IPS DF 4.7 (cell line): Measurements from ENCODE around the gene CACNA2D3.
A peak's percentile ranks its signal among the peaks of the same experiment; 100 is the strongest.
"Not testable (repeated sequence)": the region's sequence is repeated elsewhere in the genome, so short reads cannot be mapped to it uniquely, and the experiment has no call there.

ENCODE experiments used
- DNase-seq: peaks from one replicate; pipeline ENCODE4 v3.0.0-alpha.2; 2013; ENCODE audit warnings: low spot score; ENCODE audit errors: extremely low read depth

The CACNA2D3 gene

DNA sequence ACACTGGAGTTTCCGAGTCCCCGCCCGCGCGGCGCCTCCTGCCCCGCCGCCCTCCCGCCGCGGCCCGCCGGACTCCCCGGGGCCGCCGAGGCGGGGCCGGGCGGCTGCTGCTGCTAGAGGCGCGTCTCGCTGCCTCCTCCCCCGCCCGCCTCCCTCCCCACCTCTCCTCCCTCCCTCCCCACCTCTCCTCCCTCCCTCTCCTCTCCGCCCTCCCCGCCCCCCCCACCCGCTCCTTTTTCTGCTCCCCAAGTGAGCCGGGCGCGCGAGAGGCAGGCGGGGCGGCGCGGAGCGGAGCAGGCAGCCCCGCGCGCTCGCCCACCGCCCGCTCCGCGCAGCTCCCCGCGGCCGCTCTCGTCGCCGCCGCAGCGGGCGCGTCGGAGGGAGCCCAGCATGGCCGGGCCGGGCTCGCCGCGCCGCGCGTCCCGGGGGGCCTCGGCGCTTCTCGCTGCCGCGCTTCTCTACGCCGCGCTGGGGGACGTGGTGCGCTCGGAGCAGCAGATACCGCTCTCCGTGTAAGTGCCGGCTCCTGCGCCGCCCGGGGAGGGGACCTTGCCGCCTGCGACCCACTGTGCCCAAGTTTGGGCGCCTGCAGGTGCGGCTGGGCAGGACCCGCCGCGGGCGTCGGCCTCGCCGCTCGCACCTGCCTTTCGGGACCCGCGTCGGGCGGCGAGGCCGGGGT, at the start of gene CACNA2D3:
TSS of gene CACNA2D3 (plus strand) at position 229 of the 679 bp plus-strand sequence.
- DNase-seq: no peak

DNA sequence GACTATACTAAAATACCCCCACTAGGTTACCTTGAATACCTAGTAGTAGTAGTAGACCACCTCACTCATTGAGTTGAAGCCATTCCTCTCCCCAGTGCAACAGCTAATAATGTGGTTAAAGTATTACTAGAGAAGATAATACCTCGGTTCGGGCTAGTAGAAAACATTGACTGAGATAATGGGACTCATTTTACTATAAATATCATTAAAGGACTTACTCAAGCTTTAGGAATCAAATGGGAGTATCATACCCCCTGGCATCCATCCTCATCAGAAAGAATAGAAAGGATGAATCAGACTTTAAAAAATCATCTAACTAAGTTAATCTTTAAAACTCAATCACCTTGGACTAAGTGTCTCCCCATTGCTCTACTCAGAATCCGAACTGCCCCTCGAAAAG, 49.0 kb upstream of the CACNA2D3 start:
- DNase-seq: no peak

- peak; percentile 49 for DNase-seq
These were observed 43.0 kb upstream of the CACNA2D3 start for GRCh38 chr3:54079314-54079713.

DNA sequence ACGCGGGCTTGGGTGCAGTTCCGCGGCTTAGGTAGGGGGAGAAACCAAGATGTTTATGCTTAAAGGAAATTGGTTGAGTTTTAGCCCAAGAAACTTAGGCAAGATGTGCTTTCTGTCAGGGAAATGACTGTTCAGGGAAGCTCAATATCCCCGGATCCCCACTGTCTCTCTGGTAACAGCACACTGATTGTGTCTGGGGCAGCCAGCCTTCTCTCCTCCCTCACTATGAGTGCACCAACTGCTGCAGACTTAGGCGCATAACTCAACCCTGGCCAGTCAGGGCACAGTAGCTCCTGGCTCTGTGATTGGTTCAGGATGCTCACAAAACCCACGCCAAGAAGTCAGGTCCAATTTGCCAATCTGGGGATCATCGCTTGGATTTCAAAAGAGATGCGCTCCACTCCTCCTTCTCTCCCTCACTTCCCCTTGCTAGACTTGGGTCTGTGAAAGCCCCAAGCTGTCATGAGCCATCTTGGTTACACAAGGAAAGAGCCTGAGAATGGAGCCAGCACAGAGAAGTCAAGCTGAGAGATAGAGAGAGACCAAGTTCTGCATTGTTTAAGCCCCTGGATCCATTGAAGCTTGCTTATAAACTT, 42.5 kb upstream of the CACNA2D3 start:
- DNase-seq: no peak

DNA sequence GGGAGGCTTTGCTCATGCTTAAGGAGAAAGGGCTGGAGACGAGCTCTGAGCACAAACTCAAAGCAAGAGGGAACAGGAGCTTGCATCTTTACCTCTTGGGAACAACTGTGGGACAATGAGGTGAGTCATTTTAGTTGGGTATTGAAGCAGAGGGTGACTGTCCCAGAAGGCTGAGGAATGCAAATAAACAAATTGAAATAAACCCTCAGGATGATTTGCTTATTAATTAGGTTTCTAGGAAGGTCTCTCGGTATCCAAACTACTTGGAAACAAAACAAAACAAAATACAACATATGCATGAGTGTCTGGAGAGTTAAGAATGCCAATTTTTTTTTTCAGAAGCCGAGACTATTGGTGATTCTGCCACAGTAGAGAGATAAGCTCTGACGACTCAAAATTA, 38.4 kb upstream of the CACNA2D3 start:
- no peak for DNase-seq

DNA sequence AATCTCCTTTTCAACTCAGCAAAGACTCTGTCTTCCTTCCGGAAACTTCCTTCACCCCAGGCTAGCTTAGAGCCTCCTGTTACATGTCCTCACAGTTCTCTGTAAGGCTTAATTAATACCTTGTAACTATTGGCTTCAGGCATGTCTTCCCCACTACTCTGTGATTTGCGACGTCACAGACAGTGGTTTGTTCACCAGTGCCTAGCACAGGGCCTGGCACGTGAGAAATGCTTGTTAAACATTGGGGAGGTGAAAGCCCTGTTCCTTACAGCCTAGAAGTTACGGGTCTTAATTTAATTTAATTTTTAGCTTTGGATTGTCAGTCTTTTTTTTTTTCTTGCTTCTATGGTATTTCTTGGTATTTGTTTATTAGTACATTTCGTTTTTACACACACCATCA, 36.4 kb upstream of the CACNA2D3 start:
- DNase-seq: no peak

GRCh38 chr3:54086652-54087405, 35.5 kb upstream of the CACNA2D3 start:
- no peak for DNase-seq

DNA sequence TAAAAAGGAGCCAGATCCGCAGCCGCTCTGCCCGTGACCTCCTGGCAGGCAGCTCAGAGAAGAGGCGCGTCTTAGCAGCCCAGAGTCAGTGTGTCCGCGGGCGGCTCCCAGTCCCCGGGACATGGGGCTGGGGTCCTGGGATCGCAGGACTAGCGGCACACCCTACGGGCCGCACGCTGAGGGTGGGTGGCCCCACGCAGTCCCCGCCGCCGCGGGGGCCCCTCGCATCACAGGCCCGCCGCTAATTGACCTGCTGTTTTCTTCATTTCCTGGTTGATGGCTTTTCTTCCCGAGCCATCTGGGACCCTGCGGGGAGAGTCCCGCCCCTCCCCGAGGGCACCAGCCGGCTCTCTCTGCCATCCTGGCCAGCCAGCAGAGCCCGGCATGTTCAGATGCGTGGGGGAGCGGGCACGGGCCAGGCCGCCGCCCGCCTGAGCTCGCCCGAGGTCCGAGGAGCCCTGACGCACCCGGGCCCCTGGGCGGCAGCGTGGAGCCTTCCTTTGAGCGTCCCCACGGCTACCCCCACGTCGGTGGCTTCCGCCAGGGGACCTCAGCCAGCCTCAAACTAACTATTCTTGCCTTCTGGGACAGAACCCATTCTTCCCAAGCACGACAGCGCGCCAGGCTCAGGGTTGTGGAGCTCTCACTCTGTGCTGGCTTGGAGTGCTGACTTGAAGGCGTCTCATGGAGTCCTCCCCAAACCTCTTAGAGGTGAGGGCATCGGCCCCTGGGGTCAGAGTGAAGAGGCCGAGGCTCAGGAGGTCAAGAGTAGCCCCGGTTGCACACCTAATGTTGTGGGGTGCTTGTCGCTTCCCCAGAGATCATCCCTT, 34.6 kb upstream of the CACNA2D3 start:
- DNase-seq: no peak

DNA sequence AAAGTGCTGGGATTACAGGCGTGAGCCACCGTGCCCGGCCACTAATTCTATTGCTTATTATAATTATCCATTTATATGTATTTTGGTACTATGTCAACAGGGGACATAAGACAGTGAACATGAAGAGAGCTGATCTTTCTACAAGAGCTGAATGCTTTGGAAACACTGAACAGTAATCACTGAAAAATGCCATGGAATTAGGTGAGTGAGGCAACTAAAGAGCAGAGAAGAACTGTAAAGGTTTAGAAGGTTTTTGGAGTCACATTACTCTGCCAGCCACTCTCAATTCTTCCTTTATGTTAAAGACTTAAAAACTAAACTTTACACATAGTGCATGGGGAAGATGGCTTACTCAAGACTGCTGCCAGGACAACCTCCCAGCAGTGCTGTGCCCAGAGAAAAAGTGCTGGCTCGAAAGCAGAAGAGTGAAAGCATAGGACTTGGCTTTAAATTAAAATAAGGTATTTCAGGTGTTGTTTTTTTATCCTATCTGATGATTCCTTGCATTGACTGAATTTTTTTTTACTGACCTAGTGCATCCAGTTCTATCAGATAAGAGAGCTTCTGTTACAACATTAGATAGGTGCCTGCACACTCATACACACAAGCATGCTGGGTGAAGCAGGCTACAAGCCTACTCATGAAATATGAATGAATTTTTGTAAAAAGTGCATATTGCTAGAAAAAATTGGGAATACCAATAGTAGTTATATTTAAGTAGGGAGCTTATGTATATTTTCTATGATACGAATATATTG, 28.7 kb upstream of the CACNA2D3 start:
- DNase-seq: no peak

DNA sequence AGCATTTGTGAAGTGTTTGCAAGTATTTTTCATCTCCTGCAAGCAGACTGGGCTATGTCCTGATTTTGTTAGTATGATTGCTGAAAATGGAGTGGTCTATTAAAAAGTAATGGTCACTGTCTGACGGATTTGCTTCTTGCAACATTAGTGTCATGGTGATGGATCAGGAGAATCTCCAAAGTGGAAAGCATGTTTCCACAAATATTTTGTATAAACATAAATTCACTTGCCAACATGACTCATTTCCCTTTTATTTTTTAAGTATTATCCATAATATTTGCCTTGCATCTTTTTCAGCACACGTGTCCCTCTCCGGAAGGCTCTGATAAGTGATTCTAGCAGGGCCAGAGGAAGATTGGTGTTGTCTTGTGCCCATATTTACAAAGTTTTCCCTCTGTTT, 27.4 kb upstream of the CACNA2D3 start:
- no peak for DNase-seq

DNA sequence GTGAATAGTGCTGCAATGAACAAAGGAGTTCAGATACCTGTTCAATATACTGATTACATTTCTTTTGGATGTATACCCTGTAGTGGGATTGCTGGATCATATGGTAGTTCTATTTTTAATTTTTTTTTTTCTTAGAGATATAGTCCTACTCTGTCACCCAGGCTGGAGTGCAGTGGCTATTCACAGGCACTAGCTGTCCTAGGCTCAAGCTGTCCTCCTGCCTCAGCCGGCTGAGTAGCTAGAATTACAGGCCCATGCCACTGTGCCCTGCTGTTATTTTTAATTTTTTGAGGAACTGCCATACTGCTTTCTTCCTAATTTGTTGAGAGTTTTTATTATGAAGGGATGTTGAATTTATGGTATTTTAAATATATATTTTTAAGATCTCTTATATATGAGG, 23.0 kb upstream of the CACNA2D3 start:
- no peak for DNase-seq

- no peak for DNase-seq
These were observed 18.3 kb upstream of the CACNA2D3 start for GRCh38 chr3:54104084-54104483.

DNA sequence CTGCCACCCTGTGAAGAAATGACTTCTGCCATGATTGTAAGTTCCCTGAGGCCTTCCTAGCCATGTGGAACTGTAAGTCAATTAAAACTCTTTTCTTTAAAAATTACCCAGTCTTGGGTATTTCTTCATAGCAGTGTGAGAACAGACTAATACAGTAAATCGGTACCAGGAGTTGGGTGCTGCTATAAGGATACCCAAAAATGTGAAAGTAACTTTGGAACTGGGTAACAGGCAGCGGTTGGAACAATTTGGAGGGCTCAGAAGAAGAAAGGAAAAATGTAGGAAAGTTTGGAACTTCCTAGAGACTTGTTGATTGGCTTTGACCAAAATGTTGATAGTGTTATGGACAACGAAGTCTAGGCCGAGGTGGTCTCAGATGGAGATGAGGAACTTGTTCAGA, 6.2 kb upstream of the CACNA2D3 start:
- not testable (repeated sequence) for DNase-seq

DNA sequence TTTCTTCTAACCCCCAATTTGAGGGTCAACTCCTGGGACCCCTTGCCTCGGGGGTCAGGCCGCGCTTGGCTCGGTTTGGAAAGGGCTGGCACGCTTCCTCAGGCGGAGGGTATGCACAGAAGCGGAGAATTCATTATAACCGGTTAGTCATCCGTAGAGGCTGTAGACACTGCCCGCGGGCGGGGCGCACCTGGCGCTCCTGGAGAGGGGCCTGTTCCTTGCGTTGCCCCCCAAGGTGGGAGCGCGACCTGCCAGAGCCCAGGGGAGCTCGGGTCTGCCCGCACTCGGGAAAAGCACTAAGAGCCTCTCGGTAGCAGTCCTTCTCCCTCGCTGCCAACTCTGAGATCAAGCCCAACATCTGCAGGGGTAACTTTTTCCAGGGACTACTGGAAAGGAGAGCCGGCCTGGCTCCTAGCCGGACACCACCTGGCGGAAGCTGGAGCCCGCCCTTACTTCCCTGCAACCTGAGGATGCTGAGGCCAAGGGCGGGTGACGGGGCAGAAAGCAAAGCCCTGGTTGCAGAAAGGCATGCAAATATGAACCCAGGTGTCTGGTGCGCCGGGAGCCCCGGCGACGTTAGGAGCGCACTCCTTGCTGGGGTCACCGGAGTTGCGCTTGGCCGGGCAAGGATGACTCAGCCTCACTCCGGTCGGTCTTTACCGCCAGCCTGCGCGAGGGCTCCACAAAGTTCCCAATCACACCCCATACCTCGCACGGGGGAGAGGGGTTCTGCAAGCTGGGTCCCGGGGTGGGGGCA, 1.5 kb upstream of the CACNA2D3 start:
- DNase-seq: no peak

- no peak for DNase-seq
These were observed 683 bp upstream of the CACNA2D3 start for GRCh38 chr3:54121414-54122323.

GRCh38 chr3:54123003-54123775, 837 bp downstream of the CACNA2D3 start:
- DNase-seq: no peak

GRCh38 chr3:54123776-54124196, 1.4 kb downstream of the CACNA2D3 start:
- no peak for DNase-seq

GRCh38 chr3:54125300-54125699, 2.9 kb downstream of the CACNA2D3 start:
- no peak for DNase-seq
